HG03280 (cell line): ENCODE measurements around the gene NR6A1.
"Not testable (repeated sequence)": the region's sequence is repeated elsewhere in the genome, so short reads cannot be mapped to it uniquely, and the experiment has no call there.

Experiments
- ATAC-seq: cut with Tn5 transposase; IDR thresholded peaks from one replicate; pipeline ENCODE4 v1.9.1; 2021; ENCODE audit warnings: mild to moderate bottlenecking, moderate library complexity; ENCODE audit not compliant: unreplicated experiment

Gene NR6A1

DNA sequence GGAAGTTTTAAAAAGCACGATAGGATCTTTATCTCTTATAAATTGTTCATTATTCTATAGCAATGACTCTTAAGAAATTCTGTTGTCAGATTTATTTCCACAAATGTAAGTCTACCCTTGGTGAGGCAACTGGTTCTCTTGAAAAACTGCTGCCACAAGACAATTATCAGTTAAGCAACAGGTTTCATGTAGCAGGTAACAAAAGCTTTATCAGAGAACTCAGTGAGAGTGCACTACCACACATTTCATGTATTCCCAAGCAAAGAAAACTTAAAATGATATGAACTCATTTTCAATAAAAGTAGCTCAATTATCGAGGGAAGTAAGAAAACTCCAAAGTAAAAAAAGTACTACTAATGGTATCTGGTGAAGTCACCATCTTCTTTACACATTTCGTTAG lies 9.4 kb downstream of the NR6A1 start:
- no peak for ATAC-seq

DNA sequence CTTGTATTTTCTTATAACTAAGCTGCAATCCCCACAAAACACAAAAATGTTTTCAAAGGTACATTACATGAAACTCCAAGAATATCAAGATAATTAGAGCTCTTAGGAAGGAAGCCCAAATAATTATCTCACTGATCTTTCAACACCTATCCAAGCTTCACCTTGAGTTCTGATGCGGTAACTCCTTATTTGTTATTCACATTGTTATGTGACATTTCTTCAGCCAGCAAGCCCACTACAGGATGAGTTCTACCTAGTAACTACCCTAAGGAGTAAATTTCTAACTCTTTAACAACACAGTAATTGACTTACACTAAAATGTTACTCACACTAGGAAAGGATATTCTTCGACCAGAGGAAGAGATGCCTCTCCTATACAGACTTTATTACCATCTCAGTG lies 9.9 kb downstream of the NR6A1 start:
- ATAC-seq: no peak

DNA sequence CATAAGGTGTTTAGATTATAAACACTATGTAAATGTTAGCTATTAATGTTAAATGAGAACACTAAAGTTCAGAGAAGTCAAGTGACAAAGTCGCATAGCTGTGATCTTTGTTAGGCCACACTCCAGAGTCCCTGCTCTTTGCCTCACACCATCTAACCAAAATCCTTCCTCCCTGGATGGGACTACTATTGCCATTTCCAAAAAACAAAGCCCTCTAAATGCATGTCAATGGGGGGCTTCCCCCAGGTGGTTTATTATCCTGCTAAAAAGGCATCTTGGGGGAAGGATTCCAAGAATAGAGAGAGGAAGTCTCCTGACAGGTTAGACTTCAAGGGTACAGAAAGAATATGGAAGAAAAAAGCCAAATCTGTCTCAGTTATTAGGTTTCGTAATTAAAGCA lies 10.4 kb downstream of the NR6A1 start:
- ATAC-seq: no peak

- ATAC-seq: no peak
These were observed 11.8 kb downstream of the NR6A1 start for GRCh38 chr9:124759327-124759726.

DNA sequence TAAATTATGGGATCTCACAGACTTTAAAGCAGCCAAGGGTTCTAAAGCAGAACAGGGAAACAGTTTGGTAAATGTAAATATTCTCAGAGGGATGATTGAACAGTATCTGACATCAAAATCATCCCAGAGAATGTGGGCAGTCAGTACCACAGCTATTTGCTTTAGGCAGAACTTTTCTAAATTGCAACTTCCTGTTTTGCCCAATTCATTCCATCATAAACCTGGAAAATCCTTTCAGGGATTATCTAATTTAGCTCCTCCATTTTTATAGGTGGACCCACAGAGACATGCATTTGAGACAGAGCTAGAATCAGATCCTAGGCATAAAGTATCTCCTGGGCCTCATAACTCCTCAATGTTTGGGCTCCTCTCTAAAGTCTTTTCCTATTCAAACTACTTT lies 12.4 kb downstream of the NR6A1 start:
- no peak for ATAC-seq

GRCh38 chr9:124758061-124758460 lies 13.1 kb downstream of the NR6A1 start:
- no peak for ATAC-seq

DNA sequence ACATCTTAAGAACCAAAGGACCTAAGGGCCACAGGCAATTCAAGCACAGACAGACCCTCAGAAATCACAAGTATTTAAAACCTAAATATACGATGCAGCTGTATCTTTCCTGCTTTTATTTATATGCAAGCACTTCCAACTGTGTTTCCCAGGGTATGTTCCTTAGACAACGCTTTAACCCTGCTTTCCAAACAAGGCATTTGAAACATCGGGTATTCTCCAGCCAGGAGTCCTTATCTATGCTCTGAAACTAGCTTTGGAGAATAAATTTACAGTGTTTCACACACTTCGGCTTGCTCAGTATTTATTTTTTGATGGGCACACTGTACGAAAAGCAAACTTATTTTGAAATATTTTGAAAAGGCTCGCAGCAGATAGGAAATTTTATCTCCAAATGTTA lies 13.5 kb downstream of the NR6A1 start:
- ATAC-seq: no peak

DNA sequence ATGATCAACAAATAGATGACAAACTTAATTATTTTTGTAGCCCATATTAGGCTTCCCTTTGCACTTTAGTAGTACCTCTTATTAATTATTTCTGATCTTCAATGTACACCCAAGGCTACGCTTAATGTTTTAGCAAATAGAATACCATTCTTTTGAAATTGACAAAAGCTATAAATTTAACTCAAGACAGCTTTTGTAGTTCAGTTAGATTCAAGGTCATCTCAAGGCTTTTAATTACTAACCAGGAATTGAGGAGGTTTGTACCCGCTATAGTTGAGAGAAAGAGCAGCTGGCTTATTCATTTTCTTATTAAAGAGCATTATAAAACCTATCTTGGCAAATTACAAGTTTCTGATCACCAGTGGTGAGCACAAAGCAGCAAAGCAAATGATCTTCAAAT lies 15.1 kb downstream of the NR6A1 start:
- ATAC-seq: no peak

GRCh38 chr9:124755061-124755460 lies 16.1 kb downstream of the NR6A1 start:
- no peak for ATAC-seq

DNA sequence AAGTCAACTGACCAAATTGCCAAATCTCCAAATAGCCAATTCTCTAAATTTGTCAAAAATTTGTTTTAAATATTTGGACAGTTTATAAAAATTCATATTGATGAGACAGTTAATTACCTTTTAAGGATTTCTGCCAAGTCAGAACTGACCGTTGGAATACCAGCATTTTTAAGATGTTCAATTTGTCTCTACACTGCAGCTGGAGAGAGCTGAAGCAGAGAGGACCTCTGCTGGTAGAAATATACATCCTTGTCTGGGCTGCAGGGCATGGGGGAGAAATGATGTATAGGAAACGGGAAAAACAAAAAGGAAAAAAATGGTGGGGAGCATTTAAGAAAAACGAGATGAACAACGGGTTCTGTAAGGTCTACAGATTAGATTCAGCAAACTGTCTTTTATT lies 16.8 kb downstream of the NR6A1 start:
- no peak for ATAC-seq

DNA sequence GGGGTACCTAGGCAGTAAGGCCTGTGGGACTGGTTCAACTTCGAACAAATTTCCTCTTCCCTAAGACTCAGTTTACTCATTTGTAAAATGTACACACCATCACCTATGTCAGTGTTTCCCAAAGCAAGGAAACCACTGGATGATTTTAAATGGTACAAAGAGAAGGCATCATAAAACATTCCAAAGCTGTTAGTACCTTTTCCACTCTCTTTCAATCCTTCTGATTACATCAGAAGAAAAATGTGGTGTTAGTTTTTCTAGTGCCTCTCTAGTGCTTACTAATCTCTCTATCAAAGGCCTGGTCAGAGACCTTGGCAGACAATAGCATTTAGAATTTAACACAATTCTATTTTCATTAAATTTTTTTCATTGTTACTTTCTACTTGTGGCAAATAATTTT lies 18.1 kb downstream of the NR6A1 start:
- no peak for ATAC-seq

DNA sequence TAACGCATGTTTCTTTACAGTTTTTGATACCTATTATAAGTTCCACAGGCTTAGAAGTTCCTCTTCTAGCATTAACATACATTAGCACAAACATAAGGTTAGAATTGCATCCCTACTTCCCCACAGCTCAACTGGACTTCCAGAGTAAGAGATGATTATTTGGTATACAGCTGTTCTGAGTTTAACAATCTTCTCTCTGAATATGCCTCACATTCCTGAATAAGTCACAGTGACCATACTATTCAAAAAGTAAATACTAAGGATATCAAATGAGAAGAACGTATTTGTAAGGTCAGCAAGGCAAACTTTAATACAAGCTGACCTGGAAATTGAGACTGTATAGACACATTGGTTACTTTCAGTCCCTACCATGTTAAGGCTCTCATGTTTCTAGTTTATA lies 21.3 kb downstream of the NR6A1 start:
- ATAC-seq: no peak

- no peak for ATAC-seq
These were observed 21.8 kb downstream of the NR6A1 start for GRCh38 chr9:124749284-124749683.

- no peak for ATAC-seq
These were observed 24.0 kb downstream of the NR6A1 start for GRCh38 chr9:124747065-124747464.

DNA sequence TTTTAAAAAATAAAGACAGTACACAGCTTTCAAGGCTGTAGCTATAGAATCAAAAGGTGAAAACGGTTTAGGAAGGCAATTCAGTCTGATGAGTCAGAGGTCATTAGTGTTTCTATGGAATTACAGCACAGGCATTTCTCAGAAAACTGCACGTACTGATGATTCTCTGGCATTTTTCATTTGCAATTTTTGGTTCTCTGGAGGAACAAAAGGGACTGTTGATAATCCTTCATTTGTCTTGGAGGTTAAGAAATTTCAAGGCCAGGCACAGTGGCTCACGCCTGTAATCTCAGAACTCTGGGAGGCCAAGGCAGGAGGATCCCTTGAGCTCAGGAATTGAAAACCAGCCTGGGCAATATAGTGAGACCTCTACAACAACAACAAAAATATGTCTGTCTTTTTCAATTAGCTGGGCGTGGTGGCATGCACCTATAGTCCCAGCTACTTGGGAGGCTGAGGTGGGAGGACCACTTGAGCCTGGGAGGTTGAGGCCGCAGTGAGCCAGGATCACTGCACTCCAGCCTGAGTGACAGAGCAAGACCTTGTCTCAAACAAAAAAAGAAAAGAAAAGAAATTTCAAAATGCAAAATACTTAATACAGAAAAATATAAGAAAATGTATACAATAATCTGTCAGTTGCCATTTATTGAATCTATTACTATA lies 27.3 kb downstream of the NR6A1 start:
- no peak for ATAC-seq

GRCh38 chr9:124742940-124743339 lies 28.2 kb downstream of the NR6A1 start:
- ATAC-seq: no peak

GRCh38 chr9:124741662-124742061 lies 29.4 kb downstream of the NR6A1 start:
- no peak for ATAC-seq

DNA sequence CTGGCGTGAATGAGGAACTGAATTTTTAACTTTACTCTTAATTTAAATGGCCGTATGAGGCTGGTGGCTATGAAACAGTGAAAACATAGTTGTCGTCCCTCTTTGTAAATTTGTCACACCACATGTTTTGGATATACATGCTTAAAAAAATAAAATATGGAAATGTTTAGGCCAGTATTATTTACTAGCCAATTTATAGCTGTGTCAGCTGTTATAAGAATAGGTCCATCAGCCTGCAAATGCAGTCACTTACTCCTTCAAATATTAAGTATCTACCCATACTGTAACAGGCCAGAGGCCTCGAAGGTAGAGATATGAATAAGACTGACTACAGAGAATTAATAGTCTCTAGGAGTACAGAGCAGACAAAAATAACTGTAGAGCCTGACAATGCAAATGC lies 30.0 kb downstream of the NR6A1 start:
- no peak for ATAC-seq

- no peak for ATAC-seq
These were observed 31.8 kb downstream of the NR6A1 start for GRCh38 chr9:124739360-124739759.

DNA sequence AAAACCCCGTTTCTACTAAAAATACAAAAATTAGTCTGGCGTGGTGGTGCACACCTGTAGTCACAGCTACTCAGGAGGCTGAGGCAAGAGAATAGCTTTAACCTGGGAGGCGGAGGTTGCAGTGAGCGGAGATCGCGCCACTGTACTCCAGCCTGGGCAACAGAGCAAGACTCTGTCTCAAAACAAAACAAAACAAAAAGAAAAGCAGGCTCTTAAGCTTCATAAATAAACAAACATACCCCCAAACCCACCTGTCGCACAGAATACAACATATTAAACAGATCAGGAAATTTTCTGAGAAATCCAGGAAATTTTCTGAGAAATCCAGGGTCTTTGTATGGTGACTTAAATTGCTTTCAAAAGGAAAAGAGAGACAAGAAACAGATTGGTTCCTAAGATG lies 33.0 kb downstream of the NR6A1 start:
- ATAC-seq: not testable (repeated sequence)

- no peak for ATAC-seq
These were observed 36.0 kb downstream of the NR6A1 start for GRCh38 chr9:124735121-124735520.

- ATAC-seq: not testable (repeated sequence)
These were observed 36.4 kb downstream of the NR6A1 start for GRCh38 chr9:124734741-124735083.

DNA sequence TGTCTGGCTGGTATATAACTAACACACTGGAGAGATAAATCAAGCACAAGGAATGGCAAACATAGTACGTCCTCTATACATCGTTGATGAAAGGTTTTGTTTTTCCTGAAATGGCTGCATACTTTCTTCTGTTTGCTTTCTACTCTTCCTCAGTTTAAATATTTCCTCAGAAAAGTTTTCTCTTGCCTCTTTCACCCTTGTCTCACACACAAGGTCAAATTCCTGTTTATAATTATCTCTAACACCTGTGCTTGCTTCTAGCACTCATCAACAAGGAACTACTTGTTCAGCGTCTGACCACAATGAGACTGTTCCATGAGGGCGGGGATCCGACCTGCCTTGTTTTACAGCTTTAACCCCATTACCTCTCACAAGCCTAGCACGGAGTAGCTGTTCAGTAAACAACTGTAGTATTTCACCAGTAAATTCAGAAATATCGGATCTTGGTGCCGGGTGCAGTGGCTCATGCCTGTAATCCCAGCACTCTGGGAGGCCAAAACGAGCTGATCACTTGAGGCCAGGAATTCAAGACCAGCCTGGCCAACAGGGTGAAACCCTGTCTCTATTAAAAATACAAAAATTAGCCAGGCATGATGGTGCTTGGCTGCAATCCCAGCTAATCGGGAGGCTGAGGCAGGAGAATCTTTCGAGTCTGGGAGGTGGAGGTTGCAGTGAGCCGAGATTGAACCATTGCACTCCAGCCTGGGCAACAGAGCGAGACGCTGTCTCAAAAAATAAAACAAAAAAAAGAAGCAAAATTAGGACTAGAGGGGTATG lies 37.0 kb downstream of the NR6A1 start:
- ATAC-seq: no peak
